Measurements from ENCODE around the gene EPB41L1.

The EPB41L1 gene

GRCh38 chr20:36118371-36118770, 36.2 kb upstream of the EPB41L1 start:
- no peak for TF ChIP-seq ZNF274 (IDR thresholded peaks at IDR 0.05; ENCODE audit: low read depth, low read length)
- H3K4me3 ChIP-seq (ENCODE audit: low read length): no peak overlapping the region

GRCh38 chr20:36119537-36119936, 35.0 kb upstream of the EPB41L1 start:
- no peak for TF ChIP-seq ZNF274 (IDR thresholded peaks at IDR 0.05; ENCODE audit: low read depth, low read length)
- H3K4me3 ChIP-seq (ENCODE audit: low read length): no peak overlapping the region

GRCh38 chr20:36120241-36120640, 34.3 kb upstream of the EPB41L1 start:
- H3K4me3 ChIP-seq (ENCODE audit: low read length): no peak overlapping the region
- TF ChIP-seq ZNF274 (IDR thresholded peaks at IDR 0.05; ENCODE audit: low read depth, low read length): no peak

GRCh38 chr20:36120991-36121390, 33.5 kb upstream of the EPB41L1 start:
- H3K4me3 ChIP-seq (ENCODE audit: low read length): no peak overlapping the region
- TF ChIP-seq ZNF274 (IDR thresholded peaks at IDR 0.05; ENCODE audit: low read depth, low read length): no peak

GRCh38 chr20:36121981-36122930, 32.3 kb upstream of the EPB41L1 start:
- H3K4me3 ChIP-seq (ENCODE audit: low read length): no peak overlapping the region

GRCh38 chr20:36122931-36123288, 31.6 kb upstream of the EPB41L1 start:
- no peak for TF ChIP-seq ZNF274 (IDR thresholded peaks at IDR 0.05; ENCODE audit: low read depth, low read length)

More at GRCh38 chr20:36121981-36122930, 32.3 kb upstream of the EPB41L1 start:
- TF ChIP-seq ZNF274 (IDR thresholded peaks at IDR 0.05; ENCODE audit: low read depth, low read length): no peak

GRCh38 chr20:36125097-36125496, 29.4 kb upstream of the EPB41L1 start:
- TF ChIP-seq ZNF274 (IDR thresholded peaks at IDR 0.05; ENCODE audit: low read depth, low read length): no peak

More at GRCh38 chr20:36122931-36123288, 31.6 kb upstream of the EPB41L1 start:
- H3K4me3 ChIP-seq (ENCODE audit: low read length): no peak overlapping the region

GRCh38 chr20:36126836-36127527, 27.6 kb upstream of the EPB41L1 start:
- TF ChIP-seq ZNF274 (IDR thresholded peaks at IDR 0.05; ENCODE audit: low read depth, low read length): no peak
- no peak overlapping the region for H3K4me3 ChIP-seq (ENCODE audit: low read length)

More at GRCh38 chr20:36125097-36125496, 29.4 kb upstream of the EPB41L1 start:
- H3K4me3 ChIP-seq (ENCODE audit: low read length): no peak overlapping the region

GRCh38 chr20:36128463-36129159, 25.9 kb upstream of the EPB41L1 start:
- H3K4me3 ChIP-seq (ENCODE audit: low read length): no peak overlapping the region
- no peak for TF ChIP-seq ZNF274 (IDR thresholded peaks at IDR 0.05; ENCODE audit: low read depth, low read length)

GRCh38 chr20:36129160-36129543, 25.4 kb upstream of the EPB41L1 start:
- TF ChIP-seq ZNF274 (IDR thresholded peaks at IDR 0.05; ENCODE audit: low read depth, low read length): no peak
- H3K4me3 ChIP-seq (ENCODE audit: low read length): no peak overlapping the region

- TF ChIP-seq ZNF274 (IDR thresholded peaks at IDR 0.05; ENCODE audit: low read depth, low read length): no peak
Measured at GRCh38 chr20:36130390-36130789, 24.1 kb upstream of the EPB41L1 start.

GRCh38 chr20:36132802-36133211, 21.7 kb upstream of the EPB41L1 start:
- no peak for TF ChIP-seq ZNF274 (IDR thresholded peaks at IDR 0.05; ENCODE audit: low read depth, low read length)
- no peak overlapping the region for H3K4me3 ChIP-seq (ENCODE audit: low read length)

More at GRCh38 chr20:36130390-36130789, 24.1 kb upstream of the EPB41L1 start:
- H3K4me3 ChIP-seq (ENCODE audit: low read length): no peak overlapping the region

GRCh38 chr20:36133821-36134220, 20.7 kb upstream of the EPB41L1 start:
- no peak for TF ChIP-seq ZNF274 (IDR thresholded peaks at IDR 0.05; ENCODE audit: low read depth, low read length)

GRCh38 chr20:36135159-36135558, 19.4 kb upstream of the EPB41L1 start:
- H3K4me3 ChIP-seq (ENCODE audit: low read length): no peak overlapping the region
- no peak for TF ChIP-seq ZNF274 (IDR thresholded peaks at IDR 0.05; ENCODE audit: low read depth, low read length)

More at GRCh38 chr20:36133821-36134220, 20.7 kb upstream of the EPB41L1 start:
- H3K4me3 ChIP-seq (ENCODE audit: low read length): no peak overlapping the region

Measured in GM08714 (cell line).